ENCODE measurements around the gene DIRAS1.

Gene DIRAS1

GRCh38 chr19:2761309-2761677 is 40.1 kb upstream of the DIRAS1 start:
- no peak for DNase-seq (ENCODE audit: low read depth)
- H3K4me3 ChIP-seq (ENCODE audit: control insufficient read depth, low read depth, low read length): no peak overlapping the region
- TF ChIP-seq, protein P1, sequence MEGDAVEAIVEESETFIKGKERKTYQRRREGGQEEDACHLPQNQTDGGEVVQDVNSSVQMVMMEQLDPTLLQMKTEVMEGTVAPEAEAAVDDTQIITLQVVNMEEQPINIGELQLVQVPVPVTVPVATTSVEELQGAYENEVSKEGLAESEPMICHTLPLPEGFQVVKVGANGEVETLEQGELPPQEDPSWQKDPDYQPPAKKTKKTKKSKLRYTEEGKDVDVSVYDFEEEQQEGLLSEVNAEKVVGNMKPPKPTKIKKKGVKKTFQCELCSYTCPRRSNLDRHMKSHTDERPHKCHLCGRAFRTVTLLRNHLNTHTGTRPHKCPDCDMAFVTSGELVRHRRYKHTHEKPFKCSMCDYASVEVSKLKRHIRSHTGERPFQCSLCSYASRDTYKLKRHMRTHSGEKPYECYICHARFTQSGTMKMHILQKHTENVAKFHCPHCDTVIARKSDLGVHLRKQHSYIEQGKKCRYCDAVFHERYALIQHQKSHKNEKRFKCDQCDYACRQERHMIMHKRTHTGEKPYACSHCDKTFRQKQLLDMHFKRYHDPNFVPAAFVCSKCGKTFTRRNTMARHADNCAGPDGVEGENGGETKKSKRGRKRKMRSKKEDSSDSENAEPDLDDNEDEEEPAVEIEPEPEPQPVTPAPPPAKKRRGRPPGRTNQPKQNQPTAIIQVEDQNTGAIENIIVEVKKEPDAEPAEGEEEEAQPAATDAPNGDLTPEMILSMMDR (conservative IDR thresholded peaks at IDR 0.05; ENCODE audit: control insufficient read depth, insufficient read depth, low read depth, low read length): no peak

GRCh38 chr19:2759965-2760364 is 38.8 kb upstream of the DIRAS1 start:
- H3K4me3 ChIP-seq (ENCODE audit: control insufficient read depth, low read depth, low read length): no peak overlapping the region
- TF ChIP-seq, protein P1 (conservative IDR thresholded peaks at IDR 0.05; ENCODE audit: control insufficient read depth, insufficient read depth, low read depth, low read length): no peak
- no peak for DNase-seq (ENCODE audit: low read depth)

- TF ChIP-seq, protein P1 (conservative IDR thresholded peaks at IDR 0.05; ENCODE audit: control insufficient read depth, insufficient read depth, low read depth, low read length): no peak
- no peak for DNase-seq (ENCODE audit: low read depth)
- H3K4me3 ChIP-seq (ENCODE audit: control insufficient read depth, low read depth, low read length): no peak overlapping the region
Observed at GRCh38 chr19:2759362-2759761, 38.2 kb upstream of the DIRAS1 start.

GRCh38 chr19:2758601-2759313 is 37.6 kb upstream of the DIRAS1 start:
- TF ChIP-seq, protein P1 (conservative IDR thresholded peaks at IDR 0.05; ENCODE audit: control insufficient read depth, insufficient read depth, low read depth, low read length): no peak
- no peak overlapping the region for H3K4me3 ChIP-seq (ENCODE audit: control insufficient read depth, low read depth, low read length)
- no peak for DNase-seq (ENCODE audit: low read depth)

GRCh38 chr19:2756921-2757881 is 36.0 kb upstream of the DIRAS1 start:
- H3K4me3 ChIP-seq (ENCODE audit: control insufficient read depth, low read depth, low read length): no peak overlapping the region
- no peak for DNase-seq (ENCODE audit: low read depth)
- TF ChIP-seq, protein P1 (conservative IDR thresholded peaks at IDR 0.05; ENCODE audit: control insufficient read depth, insufficient read depth, low read depth, low read length): no peak

GRCh38 chr19:2756477-2756876 is 35.3 kb upstream of the DIRAS1 start:
- DNase-seq (ENCODE audit: low read depth): no peak
- TF ChIP-seq, protein P1 (conservative IDR thresholded peaks at IDR 0.05; ENCODE audit: control insufficient read depth, insufficient read depth, low read depth, low read length): no peak
- no peak overlapping the region for H3K4me3 ChIP-seq (ENCODE audit: control insufficient read depth, low read depth, low read length)
